CD4-positive, alpha-beta T cell (primary cell): ENCODE data around the gene STARD3. TPM values are rescaled to one million over a fixed set of nuclear protein-coding genes. Genes with fewer than 3 reads are reported as not detected.
A peak's percentile ranks its signal among the peaks of the same experiment; 100 is the strongest.

Source experiments
- ATAC-seq: fragments of 200-7000 bp; cut with Tn5 transposase; one replicate; pipeline ENCODE4 v1.10.0; 2022; ENCODE audit warnings: mild to moderate bottlenecking; ENCODE audit not compliant: poor library complexity
- CTCF ChIA-PET: fragments of 350-600 bp; sonication (Branson Sonifier 250); formaldehyde crosslinking; loops from one replicate; lab custom pipeline; 2021; ENCODE audit warnings: antibody characterized with exemption, inconsistent platforms; lab: Charles Lee
- POLR2A ChIA-PET: fragments of 350-600 bp; sonication (Branson Sonifier 250); formaldehyde crosslinking; loops from one replicate; lab custom pipeline; 2021; ENCODE audit warnings: antibody characterized with exemption, inconsistent platforms; lab: Charles Lee
- DNase-seq, 14 experiments: peaks; one replicate each; pipeline ENCODE4 v3.0.0-alpha.2; 2013 to 2020; ENCODE audit warnings: mixed read lengths in 2 of 14
- H3K27ac ChIP-seq, 2 donors: one replicate each; pipeline versions ENCODE4 v1.5.1 to v1.7.0; 2013; ENCODE audit warnings: low read length in 2 of 2, low read depth in 1 of 2, mild to moderate bottlenecking in 1 of 2
- H3K27me3 ChIP-seq, 2 experiments: 1 replicate in 1 of 2; 2 replicates in 1 of 2; pipeline versions ENCODE4 v1.6.1 to v1.7.0; 2013; ENCODE audit warnings: low read length in 2 of 2, control low read depth in 1 of 2, mild to moderate bottlenecking in 1 of 2, moderate library complexity in 1 of 2; ENCODE audit not compliant: insufficient read depth in 2 of 2, control insufficient read depth in 1 of 2
- H3K36me3 ChIP-seq: one replicate; pipeline ENCODE4 v1.6.1; 2013; ENCODE audit warnings: low read length, control low read depth; ENCODE audit not compliant: insufficient read depth
- H3K4me1 ChIP-seq: one replicate; pipeline ENCODE4 v1.6.1; 2013; ENCODE audit warnings: low read length, control low read depth; ENCODE audit not compliant: insufficient read depth
- H3K4me3 ChIP-seq: one replicate; pipeline ENCODE4 v1.5.1; 2013; ENCODE audit warnings: mild to moderate bottlenecking, low read length, moderate library complexity
- H3K9me3 ChIP-seq, 2 experiments: 1 replicate in 1 of 2; 2 replicates in 1 of 2; pipeline versions ENCODE4 v1.6.1 to v1.7.0; 2013; ENCODE audit warnings: low read length in 2 of 2, mild to moderate bottlenecking in 2 of 2, control low read depth in 1 of 2, moderate library complexity in 1 of 2; ENCODE audit not compliant: control insufficient read depth in 1 of 2, insufficient read depth in 1 of 2
- H3K27ac Mint-ChIP-seq: one replicate; pipeline ENCODE4 v1.8.0; 2020; ENCODE audit warnings: mixed read lengths
- H3K27me3 Mint-ChIP-seq: one replicate; pipeline ENCODE4 v1.8.0; 2021; ENCODE audit warnings: mixed read lengths
- H3K36me3 Mint-ChIP-seq: one replicate; pipeline ENCODE4 v1.8.0; 2021; ENCODE audit warnings: low read depth, mixed read lengths
- H3K4me1 Mint-ChIP-seq: one replicate; pipeline ENCODE4 v1.8.0; 2021; ENCODE audit warnings: low read depth, mixed read lengths
- H3K4me3 Mint-ChIP-seq: one replicate; pipeline ENCODE4 v1.8.0; 2020; ENCODE audit warnings: mild to moderate bottlenecking, mixed read lengths
- H3K9me3 Mint-ChIP-seq: one replicate; pipeline ENCODE4 v1.8.0; 2020; ENCODE audit warnings: mixed read lengths
- intact Hi-C, 2 experiments: fragments of 100-400 bp; cut with DNase I in 1 of 2; cut with micrococcal nuclease in 1 of 2; formaldehyde crosslinking; loops; one replicate each; pipeline versions ENCODE4 v1.15.1 to v1.9.0; 2023 to 2025; cut with DNase I, micrococcal nuclease
- total RNA-seq, 174 experiments: library from RNA in 2 of 174; stranded (reverse) in 2 of 174; gene quantifications; one replicate each; pipeline ENCODE4 v1.2.3 and lab custom pipeline; 2021 to 2026
- TF ChIP-seq, protein P1 (sequence below): fragments of 200-600 bp; IDR thresholded peaks from one replicate; pipeline ENCODE4 v1.8.0; 2022; ENCODE audit warnings: antibody characterized with exemption, mild to moderate bottlenecking

Gene STARD3
- total RNA-seq, 2 experiments from 2014 or later: 96.5 to 99.9 TPM

DNA sequence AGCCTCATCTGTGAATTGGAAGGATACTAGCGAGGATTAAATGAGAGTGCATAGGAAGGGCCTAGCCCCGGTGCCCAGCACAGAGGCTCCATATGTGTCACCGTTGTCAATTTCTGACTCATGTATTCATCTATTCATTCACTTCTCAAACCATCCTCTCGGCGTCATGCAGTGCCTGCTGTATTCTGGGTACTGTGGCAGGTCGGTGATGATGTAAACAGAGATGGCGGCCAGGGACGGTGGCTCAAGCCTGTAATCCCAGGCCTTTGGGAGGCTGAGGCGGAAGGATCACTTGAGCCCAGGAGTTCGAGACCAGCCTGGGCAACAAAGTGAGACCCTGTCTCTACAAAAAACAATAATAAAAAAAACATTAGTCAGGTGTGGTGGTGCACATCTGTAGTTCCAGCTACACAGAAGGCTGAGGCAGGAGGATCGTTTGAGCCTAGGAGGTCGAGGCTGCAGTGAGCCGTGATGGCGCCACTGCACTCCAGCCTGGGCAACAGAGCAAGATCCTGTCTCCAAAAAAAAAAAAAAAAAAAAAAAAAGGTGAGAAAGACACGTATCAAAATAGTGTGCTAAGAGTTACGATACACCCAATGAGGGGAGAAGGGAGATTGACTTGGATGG, 14.5 kb upstream of the STARD3 start:
- H3K27me3 ChIP-seq: peaks cover 20 to 22% of the 10 kb centered on the region in 2 experiments
- no peaks in the 10 kb centered on the region for H3K36me3 ChIP-seq
- Mint-ChIP-seq H3K36me3 (no peaks in the 10 kb centered on the region), H3K27ac (peak overlapping the region; percentile 74), H3K27me3 (peaks cover 33% of the 10 kb centered on the region), H3K9me3 (no peaks in the 10 kb centered on the region), H3K4me3 (peak overlapping the region; percentile 62), H3K4me1 (peaks cover 25% of the 10 kb centered on the region)
- ChIA-PET POLR2A (interaction anchor here (1.0 to 2.5 kb wide), 8 partner anchors 14 to 358 kb away, joined by 3 to 12 read pairs (median 6); partner anchors contain the start of genes MIEN1, PSMD3 and STARD3), CTCF (interaction anchor here (0.6 to 3.6 kb wide), 35 partner anchors 9 to 358 kb away, joined by 3 to 66 read pairs (median 7); partner anchors contain the start of genes CDK12, IKZF3, MIEN1 and PGAP3)
- ATAC-seq (peak; percentile 51), DNase-seq (peak in 6 of 14 experiments; percentile 13 to 69 (median 46))
- H3K27ac ChIP-seq: no peak overlapping the region
- peak overlapping the region; percentile 25 for H3K4me3 ChIP-seq
- TF ChIP-seq, protein P1, sequence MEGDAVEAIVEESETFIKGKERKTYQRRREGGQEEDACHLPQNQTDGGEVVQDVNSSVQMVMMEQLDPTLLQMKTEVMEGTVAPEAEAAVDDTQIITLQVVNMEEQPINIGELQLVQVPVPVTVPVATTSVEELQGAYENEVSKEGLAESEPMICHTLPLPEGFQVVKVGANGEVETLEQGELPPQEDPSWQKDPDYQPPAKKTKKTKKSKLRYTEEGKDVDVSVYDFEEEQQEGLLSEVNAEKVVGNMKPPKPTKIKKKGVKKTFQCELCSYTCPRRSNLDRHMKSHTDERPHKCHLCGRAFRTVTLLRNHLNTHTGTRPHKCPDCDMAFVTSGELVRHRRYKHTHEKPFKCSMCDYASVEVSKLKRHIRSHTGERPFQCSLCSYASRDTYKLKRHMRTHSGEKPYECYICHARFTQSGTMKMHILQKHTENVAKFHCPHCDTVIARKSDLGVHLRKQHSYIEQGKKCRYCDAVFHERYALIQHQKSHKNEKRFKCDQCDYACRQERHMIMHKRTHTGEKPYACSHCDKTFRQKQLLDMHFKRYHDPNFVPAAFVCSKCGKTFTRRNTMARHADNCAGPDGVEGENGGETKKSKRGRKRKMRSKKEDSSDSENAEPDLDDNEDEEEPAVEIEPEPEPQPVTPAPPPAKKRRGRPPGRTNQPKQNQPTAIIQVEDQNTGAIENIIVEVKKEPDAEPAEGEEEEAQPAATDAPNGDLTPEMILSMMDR: no peak
- peaks cover 0 to 7% of the 10 kb centered on the region in 2 experiments for H3K9me3 ChIP-seq
- H3K4me1 ChIP-seq: peaks cover 49% of the 10 kb centered on the region
- intact Hi-C loops: loop anchor here (1.0 to 10.0 kb wide), 14 partner anchors 12 to 358 kb away; partner anchors contain the start of genes IKZF3 (in 2 of the 2), MIEN1 (in 2 of the 2), PNMT (in 1 of the 2) and PSMD3 (in 1 of the 2)

DNA sequence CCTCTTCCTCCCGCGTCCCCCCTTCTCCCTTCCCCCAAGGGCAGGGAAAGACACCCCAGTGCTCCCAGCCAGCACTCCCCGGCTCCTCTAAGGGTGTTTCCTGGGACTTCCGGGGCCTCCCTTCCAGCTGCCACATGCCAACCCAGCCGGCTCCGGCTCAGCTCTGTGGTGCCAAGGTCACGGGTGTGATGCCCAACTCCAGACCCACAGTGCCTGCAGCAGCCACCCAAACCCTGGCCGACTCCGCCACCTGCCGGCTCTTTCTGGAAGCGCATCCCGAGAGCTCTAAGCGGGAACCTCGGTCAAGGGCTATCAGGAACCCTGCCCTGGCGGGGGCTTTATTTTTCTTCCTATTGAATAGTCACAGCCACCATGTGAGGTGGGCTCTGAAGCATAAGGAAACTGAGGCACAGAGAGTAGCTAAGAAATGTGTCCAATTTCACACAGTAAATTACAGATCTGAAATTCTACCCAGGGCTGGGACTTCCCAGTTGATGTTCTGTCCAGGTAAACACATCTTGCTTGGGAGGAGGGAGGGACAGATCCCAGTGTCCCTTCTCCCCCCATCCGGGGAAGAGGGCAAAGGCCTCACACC, 13.5 kb upstream of the STARD3 start:
- Histone ChIP-seq H3K27me3 (peaks cover 29 to 30% of the 10 kb centered on the region in 2 experiments), H3K4me1 (peaks cover 44% of the 10 kb centered on the region), H3K27ac (no peak overlapping the region), H3K36me3 (no peaks in the 10 kb centered on the region), H3K4me3 (no peak overlapping the region), H3K9me3 (peaks cover 0 to 7% of the 10 kb centered on the region in 2 experiments)
- Mint-ChIP-seq H3K36me3 (no peaks in the 10 kb centered on the region), H3K27ac (no peak overlapping the region), H3K4me3 (peak overlapping the region; percentile 68), H3K9me3 (no peaks in the 10 kb centered on the region), H3K4me1 (peaks cover 25% of the 10 kb centered on the region), H3K27me3 (peaks cover 40% of the 10 kb centered on the region)
- DNase-seq (peak; percentile 73 to 91 (median 84)), ATAC-seq (peak; percentile 63)
- ChIA-PET POLR2A (interaction anchor here (0.6 to 1.8 kb wide), 6 partner anchors 8 to 357 kb away, joined by 3 to 10 read pairs (median 4); partner anchors contain the start of genes IKZF3, PSMD3 and STARD3), CTCF (interaction anchor here (0.6 to 3.6 kb wide), 24 partner anchors 9 to 651 kb away, joined by 3 to 66 read pairs (median 4); partner anchors contain the start of genes CDK12, MIEN1, PNMT and STARD3)
- intact Hi-C loops: loop anchor here (1.0 to 10.0 kb wide), 8 partner anchors 13 to 354 kb away; partner anchors contain the start of genes IKZF3 (in 2 of the 2), MIEN1 (in 1 of the 2), PNMT (in 1 of the 2) and STARD3 (in 1 of the 2)
- TF ChIP-seq, protein P1: peak; percentile 92

DNA sequence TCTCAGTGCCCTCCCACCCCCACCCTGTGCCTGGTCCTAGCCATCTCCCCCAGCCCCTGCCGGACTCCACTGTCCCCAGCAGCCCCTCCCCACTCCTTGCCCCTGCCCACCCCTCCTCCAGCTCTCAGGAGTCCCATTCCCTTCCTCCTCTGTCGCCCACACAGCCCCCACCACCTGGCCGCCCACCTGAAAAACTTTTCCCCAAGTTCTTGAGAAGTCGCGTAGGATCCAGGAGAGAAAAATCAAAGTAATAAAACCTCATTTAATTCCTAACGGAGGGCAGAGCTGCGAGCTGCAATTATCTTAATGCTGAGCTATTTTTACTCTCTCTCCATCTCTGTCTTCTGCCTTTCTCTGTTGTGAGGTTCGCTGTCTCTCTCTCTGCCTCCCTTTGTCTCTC, 12.6 kb upstream of the STARD3 start:
- intact Hi-C loops: loop anchor here (5.0 to 10.0 kb wide), 3 partner anchors 108 to 353 kb away; partner anchors contain the start of genes IKZF3 (in 1 of the 2), MIEN1 (in 1 of the 2) and ZPBP2 (in 1 of the 2)
- Mint-ChIP-seq H3K9me3 (no peaks in the 10 kb centered on the region), H3K27ac (no peak overlapping the region), H3K27me3 (peaks cover 45% of the 10 kb centered on the region), H3K36me3 (no peaks in the 10 kb centered on the region), H3K4me1 (peaks cover 25% of the 10 kb centered on the region), H3K4me3 (no peak overlapping the region)
- Histone ChIP-seq H3K4me3 (no peak overlapping the region), H3K36me3 (no peaks in the 10 kb centered on the region), H3K9me3 (peaks cover 0 to 7% of the 10 kb centered on the region in 2 experiments), H3K27me3 (peaks cover 30 to 36% of the 10 kb centered on the region in 2 experiments), H3K4me1 (peaks cover 37% of the 10 kb centered on the region), H3K27ac (no peak overlapping the region)
- ATAC-seq: no peak
- DNase-seq: no peak
- TF ChIP-seq, protein P1: no peak
- ChIA-PET POLR2A (no interaction called here), CTCF (interaction anchor here (3.6 kb wide), 1 partner anchor 22 kb away, joined by 20 read pairs; no protein-coding TSS in a partner anchor)
